ENCODE measurements around the gene COL13A1.

- no peak for TF ChIP-seq CTCF (IDR thresholded peaks at IDR 0.05)
- TF ChIP-seq POLR2A (IDR thresholded peaks at IDR 0.05) = no peak
Measured at GRCh38 chr10:69891057-69891617, 89.4 kb downstream of the COL13A1 start.
